GM12874 (cell line): ENCODE results near the gene SMIM20.

Experiments used
- CTCF ChIP-seq: IDR thresholded peaks from 2 replicates; pipeline ENCODE4 v1.5.1; 2011; ENCODE audit warnings: low read depth, mild to moderate bottlenecking, control low read depth, low read length, moderate library complexity; ENCODE audit not compliant: insufficient read depth

The SMIM20 gene

GRCh38 chr4:25941457-25942221 lies 27.6 kb downstream of the SMIM20 start:
- no peak for TF ChIP-seq CTCF

- no peak for TF ChIP-seq CTCF
These were observed 29.3 kb downstream of the SMIM20 start for GRCh38 chr4:25943312-25943711.

- TF ChIP-seq CTCF: no peak
These were observed 29.8 kb downstream of the SMIM20 start for GRCh38 chr4:25943805-25944204.

GRCh38 chr4:25948051-25948450 lies 34.0 kb downstream of the SMIM20 start:
- no peak for TF ChIP-seq CTCF

- no peak for TF ChIP-seq CTCF
These were observed 35.2 kb downstream of the SMIM20 start for GRCh38 chr4:25949173-25949748.

GRCh38 chr4:25949994-25950393 lies 36.0 kb downstream of the SMIM20 start:
- TF ChIP-seq CTCF: no peak

- no peak for TF ChIP-seq CTCF
These were observed 36.7 kb downstream of the SMIM20 start for GRCh38 chr4:25950461-25951389.
